Measurements from ENCODE around the gene P3H1.
"Not testable (repeated sequence)": the region's sequence is repeated elsewhere in the genome, so short reads cannot be mapped to it uniquely, and the experiment has no call there.

The P3H1 gene, protein sequence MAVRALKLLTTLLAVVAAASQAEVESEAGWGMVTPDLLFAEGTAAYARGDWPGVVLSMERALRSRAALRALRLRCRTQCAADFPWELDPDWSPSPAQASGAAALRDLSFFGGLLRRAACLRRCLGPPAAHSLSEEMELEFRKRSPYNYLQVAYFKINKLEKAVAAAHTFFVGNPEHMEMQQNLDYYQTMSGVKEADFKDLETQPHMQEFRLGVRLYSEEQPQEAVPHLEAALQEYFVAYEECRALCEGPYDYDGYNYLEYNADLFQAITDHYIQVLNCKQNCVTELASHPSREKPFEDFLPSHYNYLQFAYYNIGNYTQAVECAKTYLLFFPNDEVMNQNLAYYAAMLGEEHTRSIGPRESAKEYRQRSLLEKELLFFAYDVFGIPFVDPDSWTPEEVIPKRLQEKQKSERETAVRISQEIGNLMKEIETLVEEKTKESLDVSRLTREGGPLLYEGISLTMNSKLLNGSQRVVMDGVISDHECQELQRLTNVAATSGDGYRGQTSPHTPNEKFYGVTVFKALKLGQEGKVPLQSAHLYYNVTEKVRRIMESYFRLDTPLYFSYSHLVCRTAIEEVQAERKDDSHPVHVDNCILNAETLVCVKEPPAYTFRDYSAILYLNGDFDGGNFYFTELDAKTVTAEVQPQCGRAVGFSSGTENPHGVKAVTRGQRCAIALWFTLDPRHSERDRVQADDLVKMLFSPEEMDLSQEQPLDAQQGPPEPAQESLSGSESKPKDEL

DNA sequence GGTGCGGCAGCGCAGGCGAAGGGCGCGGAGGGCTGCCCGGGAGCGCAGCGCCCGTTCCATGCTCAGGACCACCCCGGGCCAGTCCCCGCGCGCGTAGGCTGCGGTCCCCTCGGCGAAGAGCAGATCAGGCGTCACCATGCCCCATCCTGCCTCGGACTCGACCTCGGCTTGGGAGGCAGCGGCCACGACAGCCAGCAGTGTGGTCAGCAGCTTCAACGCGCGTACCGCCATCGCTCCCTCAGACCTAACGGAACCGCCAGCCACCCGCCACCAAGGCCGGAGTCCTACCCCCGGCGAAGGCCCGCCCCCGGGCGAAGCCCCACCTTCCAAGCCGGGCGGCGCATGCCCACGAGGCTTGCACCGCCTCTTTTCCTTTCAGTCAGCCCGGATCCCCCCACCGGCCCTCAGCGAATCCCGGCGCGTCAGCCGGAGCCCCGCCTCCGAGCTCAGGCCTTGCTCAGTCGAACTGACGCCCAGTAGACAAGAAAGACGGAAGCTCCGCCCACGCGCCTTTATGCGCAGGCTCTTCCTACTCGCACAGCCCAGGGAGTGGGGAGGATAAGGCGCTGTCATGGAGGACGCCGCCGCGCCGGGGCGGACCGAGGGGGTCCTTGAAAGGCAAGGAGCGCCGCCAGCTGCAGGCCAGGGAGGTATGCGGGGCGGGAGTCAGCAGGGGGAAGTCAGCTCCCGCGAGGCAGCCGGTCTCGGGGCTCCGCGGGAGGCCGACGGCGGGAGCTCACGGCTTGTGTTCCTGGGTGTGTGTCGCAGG, at the start of gene P3H1, which contains the start of gene C1orf50:
P3H1 (minus strand) TSS at position 288 of the 769 bp plus-strand sequence; CDS start at position 231, 57 bp downstream.
C1orf50 (plus strand) TSS at position 509 of the 769 bp plus-strand sequence; CDS start at position 572, 63 bp downstream.
- DNase-seq (ENCODE audit: low spot score), result peak; percentile 100

DNA sequence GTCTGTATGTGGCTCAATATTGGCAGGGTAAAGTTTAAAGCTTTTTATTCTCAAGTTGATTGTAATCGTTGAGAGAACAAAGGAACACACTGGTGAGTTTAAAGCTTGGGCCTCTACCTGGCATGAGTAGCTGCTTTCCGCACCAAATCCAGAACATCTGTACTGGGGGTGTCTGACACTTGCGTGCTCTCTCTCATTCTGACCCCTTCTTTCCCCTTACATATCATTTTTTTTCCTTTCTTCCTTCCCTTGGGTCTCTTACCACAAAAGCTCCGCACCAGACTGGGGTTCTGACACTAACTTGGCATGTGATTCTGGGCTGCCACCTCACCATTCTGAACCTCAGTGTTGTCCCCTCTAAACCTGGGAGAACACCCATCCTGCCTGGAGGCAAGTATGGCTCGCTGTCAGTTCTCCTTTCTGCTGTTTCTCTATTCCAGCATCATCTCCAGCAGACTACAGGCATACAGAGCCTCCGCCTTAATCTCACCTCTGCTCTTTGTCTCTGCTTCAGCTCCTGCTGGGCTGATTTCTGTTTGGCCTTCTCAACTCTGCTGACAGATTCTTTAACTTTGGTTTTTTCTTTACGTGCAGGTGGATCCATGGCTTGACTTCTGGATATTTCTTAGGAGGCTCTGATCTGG, 49.2 kb upstream of the P3H1 start:
- peak; percentile 4 for DNase-seq (ENCODE audit: low spot score)

DNA sequence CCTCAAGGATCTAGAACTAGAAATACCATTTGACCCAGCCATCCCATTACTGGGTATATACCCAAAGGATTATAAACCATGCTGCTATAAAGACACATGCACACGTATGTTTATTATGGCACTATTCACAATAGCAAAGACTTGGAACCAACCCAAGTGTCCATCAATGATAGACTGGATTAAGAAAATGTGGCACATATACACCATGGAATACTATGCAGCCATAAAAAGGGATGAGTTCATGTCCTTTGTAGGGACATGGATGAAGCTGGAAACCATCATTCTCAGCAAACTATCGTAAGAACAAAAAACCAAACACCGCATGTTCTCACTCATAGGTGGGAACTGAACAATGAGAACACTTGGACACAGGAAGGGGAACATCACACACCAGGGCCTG, 48.0 kb upstream of the P3H1 start:
- DNase-seq (ENCODE audit: low spot score), result not testable (repeated sequence)

DNA sequence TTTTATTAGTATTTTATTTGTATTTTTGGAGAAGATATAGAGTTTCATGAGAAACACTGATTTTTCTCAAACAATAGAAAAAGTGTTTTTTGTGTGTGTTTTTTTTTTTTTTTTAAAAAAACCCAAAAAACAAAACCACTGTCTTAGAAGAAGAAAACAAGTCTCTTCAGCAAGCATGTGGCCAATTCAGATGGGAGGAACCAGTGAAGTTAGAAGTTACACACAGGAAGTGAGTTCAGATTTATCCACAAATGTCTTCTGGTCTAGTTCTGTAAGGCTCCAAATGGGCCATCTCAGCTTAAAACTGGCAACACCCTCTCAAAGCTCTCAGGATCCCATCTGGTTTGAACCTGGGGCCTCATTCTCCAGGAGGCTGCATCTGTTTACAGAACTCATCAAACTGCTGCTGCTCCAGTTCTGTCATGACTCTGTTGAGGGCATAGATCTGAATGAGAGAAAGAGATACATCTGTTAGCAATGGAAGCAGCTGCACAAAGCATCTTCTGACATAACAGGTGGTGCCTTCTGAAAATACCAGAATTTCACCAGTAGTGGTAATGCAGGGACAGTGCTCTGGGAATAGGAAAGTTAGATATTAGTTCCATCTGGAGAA, 40.3 kb upstream of the P3H1 start:
- no peak for DNase-seq (ENCODE audit: low spot score)

DNA sequence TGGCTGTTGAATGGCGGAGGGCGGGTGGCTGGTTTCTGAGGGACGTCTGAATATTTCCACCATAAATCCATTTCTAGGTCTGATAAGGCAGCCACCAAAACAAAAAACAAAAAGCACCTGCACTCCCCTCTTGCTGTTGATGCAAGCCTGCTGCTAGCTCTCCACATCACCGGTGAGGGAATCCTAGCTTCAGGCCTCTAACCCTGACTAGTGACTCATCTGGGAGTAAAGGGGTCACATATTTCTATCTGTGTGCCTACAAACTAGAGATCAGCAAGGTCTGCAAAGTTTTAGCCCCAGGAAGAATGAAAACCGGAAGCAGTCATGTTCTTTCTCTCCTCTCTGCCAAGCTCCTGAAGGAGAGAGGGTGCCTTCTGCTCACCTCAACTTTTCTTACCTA, 39.8 kb upstream of the P3H1 start:
- DNase-seq (ENCODE audit: low spot score), result no peak

DNA sequence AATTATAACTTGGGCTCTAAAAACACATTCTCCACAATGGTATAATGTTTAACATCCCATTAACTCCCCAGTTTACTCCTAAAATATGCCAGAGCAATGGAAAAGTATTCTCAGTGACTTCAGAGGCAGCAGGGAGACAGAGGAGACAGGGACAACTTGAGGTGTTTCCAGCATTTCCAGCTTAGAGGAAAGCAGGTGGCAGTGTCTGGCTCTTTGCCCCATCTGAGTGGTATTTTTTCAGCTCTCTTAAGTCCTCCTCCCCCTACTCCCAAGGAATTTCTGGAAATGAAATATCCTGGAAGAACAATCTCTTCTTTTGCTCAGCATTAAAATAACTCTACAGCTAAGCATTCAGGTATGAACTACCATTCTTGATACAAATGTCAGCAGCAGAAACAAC, 39.3 kb upstream of the P3H1 start:
- DNase-seq (ENCODE audit: low spot score), result peak; percentile 63

DNA sequence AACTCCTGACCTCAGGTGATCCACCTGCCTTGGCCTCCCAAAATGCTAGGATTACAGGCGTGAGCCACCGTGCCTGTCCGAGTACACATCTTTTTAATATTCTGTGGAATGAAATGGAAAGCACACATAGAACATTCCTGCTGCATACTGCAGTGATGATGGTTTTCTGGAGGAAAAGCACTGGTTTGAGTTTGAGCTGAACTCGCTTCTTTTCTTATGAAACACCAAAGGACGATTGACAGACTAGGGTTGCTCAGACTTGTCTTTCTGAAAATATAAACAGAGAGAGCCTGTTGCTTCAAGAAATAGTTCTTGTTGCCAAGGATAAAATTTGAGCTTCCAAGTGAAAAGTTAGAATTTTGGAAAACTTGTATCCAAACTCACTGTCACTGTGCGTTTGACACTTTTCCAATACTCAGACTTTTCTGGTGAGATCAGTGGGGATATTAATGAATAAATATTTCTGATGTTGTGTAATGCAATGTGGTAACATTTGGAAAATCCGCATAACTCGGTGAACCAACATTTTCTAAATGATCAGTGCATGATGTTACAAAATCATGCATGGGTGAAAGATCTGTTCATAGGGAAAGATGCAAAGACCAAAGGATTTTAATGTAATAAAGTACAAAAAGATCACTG, 35.1 kb upstream of the P3H1 start:
- DNase-seq (ENCODE audit: low spot score), result no peak

DNA sequence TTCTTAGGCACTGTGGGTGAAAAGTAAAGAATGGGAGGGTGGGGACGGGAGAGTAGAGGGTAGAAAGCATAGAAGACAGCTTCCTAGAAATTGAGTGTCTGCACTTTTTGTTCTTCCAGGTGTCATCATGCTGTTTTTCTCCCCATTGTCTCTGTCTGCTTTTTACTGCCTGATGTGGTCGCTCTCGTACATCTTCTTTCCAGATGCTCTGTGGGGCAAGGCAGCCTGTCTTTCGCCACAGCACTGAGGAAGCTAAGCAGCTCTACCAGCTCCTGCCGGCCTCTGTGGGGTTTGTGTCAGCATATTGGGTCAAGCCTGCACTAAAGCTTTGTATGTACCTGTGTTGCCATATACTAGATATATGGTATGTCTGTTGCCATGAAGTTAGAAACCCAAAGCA, 31.2 kb upstream of the P3H1 start:
- no peak for DNase-seq (ENCODE audit: low spot score)

DNA sequence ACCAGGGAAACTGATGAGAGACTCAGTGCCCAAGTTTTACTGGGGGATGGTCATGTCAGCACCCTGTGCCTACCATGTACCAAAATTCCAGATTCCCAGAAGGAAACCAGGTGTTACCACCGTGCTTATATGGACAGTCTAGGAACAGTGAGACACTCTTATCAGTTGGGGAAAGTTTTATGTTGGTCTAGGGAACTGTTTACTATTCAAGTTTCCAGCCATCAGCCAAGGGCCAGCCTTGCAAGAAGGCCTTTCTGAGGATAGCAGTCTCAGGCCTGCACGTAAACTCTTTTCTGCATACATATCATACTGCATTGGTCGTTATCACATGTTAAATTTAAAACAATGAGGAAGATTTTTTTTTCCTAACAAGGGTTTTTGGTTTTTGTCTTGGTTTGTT, 30.6 kb upstream of the P3H1 start:
- DNase-seq (ENCODE audit: low spot score), result no peak

DNA sequence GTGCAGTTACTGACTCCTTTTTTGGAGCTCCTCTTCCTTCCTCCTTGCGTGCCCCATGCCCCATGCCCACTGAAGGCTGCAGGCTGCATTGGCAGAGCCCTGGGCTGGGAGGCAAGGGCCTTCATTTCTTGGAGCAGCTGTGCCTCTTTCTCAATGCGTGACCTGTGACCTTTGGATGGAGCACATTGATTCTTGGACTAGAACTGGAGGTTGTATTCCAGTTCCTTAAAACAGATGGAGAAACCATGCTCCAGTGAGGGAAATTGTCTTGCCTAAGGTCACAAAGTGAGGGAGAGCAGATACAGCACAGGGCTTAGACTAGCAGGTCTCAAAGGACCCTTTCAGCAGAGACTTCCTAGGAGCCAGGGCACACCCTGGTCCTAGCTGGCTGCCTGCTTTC, 27.0 kb upstream of the P3H1 start:
- DNase-seq (ENCODE audit: low spot score), result no peak

DNA sequence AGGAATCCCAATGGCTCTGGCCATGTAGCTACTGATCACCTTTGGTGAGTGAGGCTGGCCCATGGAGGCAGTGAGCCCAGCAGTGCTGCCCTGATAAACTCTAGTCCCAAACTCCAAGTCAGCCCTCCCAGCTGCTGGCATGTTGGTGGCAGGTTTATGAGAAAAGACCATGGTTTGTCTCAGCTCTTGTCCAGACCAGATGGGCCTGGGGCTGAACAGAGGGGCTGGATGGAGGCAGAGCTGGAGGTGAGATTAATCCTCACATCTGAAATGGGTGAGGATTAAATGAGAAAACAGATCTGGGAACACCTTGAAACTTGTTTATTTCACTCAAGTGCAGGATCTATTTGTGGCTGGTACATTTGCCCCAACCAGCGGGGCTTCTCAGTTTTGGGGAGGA, 21.2 kb upstream of the P3H1 start:
- DNase-seq (ENCODE audit: low spot score), result no peak

DNA sequence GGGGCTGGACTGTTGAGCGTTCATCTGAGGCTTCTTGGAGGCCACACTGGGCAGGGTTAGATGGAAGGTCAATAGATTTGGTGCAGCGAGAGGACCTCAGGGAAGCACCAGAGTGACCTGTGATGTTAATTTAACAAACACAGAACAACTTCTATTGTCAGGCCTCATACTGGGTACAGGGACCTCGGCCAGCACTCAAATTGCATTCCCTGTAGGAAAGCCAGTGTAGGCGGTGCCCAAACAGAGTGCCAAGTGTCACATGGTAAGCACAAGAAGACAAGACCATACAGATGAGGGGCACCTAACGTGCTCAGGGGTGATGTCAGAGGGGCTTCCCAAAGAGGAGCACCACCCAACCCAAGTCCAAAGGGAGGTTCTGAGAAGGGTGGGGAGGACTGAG, 19.3 kb upstream of the P3H1 start:
- DNase-seq (ENCODE audit: low spot score), result no peak

DNA sequence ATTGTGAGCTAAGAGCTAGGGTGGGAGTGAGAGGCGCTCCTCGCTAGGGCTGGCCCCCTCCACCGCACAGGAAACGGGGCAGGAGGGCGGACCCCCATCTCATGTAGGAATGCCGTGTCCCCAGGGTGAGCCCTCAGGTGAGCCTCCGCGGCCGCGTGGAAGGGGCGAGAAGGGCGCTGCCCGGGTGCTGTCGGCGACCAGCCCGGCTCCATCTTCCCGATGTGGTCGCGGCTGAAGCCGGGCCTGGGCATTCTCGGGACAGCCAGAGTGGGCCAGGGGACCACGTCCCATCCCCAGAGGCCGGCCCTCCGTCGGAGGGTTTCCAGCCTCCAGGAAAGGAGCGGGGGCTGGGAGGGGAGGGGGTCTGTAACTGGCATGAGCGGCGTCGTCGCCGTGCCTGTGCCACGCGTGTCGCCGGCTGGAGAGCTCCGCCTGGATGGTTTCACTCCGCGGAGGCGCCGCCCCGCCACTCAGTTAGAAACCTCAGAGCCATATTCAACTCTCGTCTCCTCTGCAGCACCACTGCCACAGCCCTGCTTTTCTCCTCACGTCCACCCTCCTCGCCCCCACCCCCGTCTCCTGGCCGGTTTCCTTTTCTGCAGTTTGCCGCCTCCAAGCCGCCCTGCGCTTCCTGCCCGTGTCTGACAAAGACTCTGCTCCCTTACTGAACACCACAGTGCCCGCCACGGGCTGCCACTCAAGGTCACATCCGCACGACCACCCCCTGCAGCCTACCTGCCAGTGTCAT, 18.3 kb upstream of the P3H1 start, which contains the start of gene TMEM269:
TMEM269 (plus strand) TSS at position 46 of the 748 bp plus-strand sequence. CDS start 4,903 bp downstream, outside the sequence.
- no peak for DNase-seq (ENCODE audit: low spot score)

DNA sequence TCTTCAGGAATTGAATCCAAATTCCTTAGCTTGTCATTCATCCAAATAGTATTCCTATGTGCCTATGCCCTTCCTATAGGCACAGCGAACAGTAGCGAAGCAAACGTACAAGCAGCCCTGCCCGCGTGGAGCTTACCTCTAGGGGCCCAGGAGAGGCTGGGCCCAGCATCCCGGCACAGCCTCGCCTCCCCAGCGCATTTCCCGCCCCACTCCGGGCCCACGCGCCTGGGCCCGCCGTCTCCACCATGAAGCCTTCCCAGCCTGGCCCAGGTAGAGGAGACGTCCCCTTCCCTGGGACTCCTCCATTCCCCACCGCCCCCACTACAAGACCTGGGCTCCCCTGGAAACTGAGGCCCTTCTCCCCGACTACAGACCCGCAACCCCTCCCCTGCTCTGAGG, 17.7 kb upstream of the P3H1 start:
- no peak for DNase-seq (ENCODE audit: low spot score)

DNA sequence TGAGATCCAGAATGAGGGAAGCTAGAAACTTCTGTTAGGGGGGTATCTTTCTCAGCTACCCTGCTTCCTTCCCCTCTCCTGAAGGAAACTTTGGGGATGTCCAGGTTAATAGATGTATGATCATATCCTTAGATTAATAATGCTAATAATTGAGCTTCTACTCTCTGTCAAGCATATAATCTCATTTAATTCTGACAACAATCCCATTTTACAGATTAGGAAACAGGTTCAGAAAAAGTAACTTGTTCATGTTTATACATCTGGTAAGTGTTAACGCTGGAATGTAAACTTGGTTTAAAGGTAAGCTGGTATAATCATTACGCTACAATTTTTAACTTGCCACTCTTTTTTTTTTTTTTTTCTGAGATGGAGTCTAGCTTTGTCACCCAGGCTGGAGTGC, 16.3 kb upstream of the P3H1 start:
- DNase-seq (ENCODE audit: low spot score), result no peak

DNA sequence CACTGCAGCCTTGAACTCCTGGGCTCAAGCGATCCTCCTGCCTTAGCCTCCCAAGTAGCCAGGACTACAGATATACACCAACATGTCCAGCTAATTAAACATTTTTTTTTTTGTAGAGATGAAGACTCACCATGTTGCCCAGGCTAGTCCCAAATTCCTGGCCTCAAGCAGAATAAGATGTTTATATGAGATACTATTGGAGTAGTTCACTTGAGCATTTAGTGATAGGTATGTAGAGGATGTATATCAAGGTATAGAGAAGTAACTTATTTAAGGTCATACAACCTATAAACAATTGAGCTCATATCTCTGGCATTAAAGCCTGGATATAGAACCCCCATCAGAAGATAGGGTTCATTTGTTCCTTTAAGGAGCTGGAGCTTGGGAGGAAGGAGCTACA, 13.3 kb upstream of the P3H1 start:
- no peak for DNase-seq (ENCODE audit: low spot score)

DNA sequence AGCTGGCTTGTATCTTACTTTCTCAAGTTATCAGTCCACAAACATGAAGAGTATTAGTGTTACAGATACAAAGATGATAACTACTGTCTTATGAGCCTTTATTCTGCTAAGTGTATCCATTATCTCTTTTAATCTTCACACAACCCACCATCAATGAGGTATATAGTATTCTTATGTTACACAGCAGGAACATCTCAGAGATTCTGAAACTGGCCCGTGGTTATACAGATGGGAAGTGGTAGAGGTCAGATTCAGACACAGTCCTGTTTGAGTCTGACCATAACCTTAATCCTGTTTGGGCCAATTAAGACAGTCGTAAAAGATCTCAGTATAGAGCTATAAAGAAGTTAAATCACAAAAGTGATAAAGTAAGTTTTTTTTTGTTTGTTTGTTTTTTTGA, 12.9 kb upstream of the P3H1 start:
- DNase-seq (ENCODE audit: low spot score), result no peak

DNA sequence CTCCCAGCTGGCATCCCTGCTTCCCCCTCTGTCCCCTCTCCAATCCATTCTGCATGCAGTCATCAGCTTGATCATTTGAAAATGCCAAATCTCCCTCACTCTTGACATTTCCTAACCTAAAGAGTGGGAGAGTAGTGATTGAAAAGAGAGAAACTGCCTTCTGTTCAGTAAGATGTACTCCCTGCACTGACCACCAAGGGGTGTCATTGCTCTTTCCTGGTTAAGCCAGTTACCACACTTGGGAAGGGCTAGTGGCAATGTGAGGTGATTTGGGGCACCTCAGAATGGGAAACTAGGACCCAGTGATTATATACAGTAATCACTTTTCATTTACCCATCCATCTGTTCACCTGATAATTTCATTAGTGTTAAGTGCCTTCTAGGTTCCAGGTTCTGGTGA, 11.0 kb upstream of the P3H1 start:
- DNase-seq (ENCODE audit: low spot score), result peak; percentile 57

DNA sequence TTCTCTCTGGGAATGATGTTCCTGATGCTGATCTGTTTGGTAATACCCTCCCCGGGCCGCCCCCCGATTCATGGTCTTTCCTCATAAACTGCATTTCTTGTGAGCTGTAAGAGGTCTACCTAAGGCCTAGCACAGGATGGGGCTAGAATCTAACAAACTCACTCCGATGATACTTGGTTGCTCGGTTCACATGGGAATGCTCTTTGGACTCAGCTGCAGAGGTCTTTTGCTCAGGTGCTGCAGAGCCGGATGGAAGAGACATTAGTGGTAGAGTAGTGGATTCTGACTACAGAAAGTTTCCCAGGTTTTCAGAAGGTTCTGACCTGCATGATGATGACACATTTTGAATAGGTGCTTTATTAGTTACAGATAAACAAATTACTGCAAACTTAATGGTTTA, 9.7 kb upstream of the P3H1 start:
- no peak for DNase-seq (ENCODE audit: low spot score)

DNA sequence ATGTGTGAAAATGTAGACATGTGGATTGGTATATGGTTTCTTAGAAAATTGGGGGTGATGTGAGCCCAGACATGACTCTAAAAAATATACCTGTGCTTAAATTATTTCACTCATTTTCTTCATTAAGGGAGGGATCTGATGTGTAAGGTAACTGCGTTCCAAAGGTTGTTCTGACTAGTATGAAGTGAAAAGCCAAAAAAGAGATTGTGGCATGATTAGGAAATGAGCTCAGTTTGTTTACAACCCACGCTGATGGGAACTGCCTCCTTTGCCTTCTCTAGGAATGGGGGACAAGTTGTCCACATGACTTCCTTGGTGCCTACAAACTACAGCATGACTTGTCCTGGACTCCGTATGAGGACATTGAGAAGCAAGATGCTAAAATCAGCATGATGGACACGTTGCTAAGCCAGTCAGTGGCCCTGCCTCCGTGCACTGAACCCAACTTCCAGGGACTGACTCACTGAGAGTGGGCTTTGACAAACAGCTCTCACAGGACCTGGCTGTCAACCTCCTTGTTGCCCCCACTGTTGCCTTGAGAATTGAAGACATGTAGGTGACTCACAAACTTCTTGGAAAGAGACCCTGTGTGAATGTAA, 8.2 kb upstream of the P3H1 start:
- no peak for DNase-seq (ENCODE audit: low spot score)
